Ammon's horn (tissue), 1 donor: Measurements from ENCODE around the gene PCLO.

Experiments
- DNase-seq: peaks from one replicate; pipeline ENCODE4 v3.0.0-alpha.2; 2016; ENCODE audit warnings: low spot score

Gene PCLO

GRCh38 chr7:83162402-83163256, at the start of gene PCLO:
TSS of gene PCLO (minus strand) at chr7:83162884. CDS start at chr7:83162592, 292 bp downstream.
- DNase-seq, result peak; percentile 81

GRCh38 chr7:83211685-83212084, 49.0 kb upstream of the PCLO start:
- no peak for DNase-seq

- no peak for DNase-seq
Measured at GRCh38 chr7:83210479-83210878, 47.8 kb upstream of the PCLO start.

GRCh38 chr7:83204715-83205114, 42.0 kb upstream of the PCLO start:
- DNase-seq, result no peak

GRCh38 chr7:83201355-83201754, 38.7 kb upstream of the PCLO start:
- DNase-seq, result no peak

GRCh38 chr7:83190659-83191389, 28.1 kb upstream of the PCLO start:
- DNase-seq, result no peak

GRCh38 chr7:83178796-83179195, 16.1 kb upstream of the PCLO start:
- no peak for DNase-seq

- no peak for DNase-seq
Measured at GRCh38 chr7:83178066-83178465, 15.4 kb upstream of the PCLO start.

- DNase-seq, result no peak
Measured at GRCh38 chr7:83173664-83174063, 11.0 kb upstream of the PCLO start.

GRCh38 chr7:83166781-83167180, 4.1 kb upstream of the PCLO start:
- no peak for DNase-seq

- no peak for DNase-seq
Measured at GRCh38 chr7:83161899-83162401, 734 bp downstream of the PCLO start.

GRCh38 chr7:83161186-83161585, 1.5 kb downstream of the PCLO start:
- no peak for DNase-seq

- DNase-seq, result no peak
Measured at GRCh38 chr7:83159731-83160130, 3.0 kb downstream of the PCLO start.

GRCh38 chr7:83156006-83156405, 6.7 kb downstream of the PCLO start:
- DNase-seq, result no peak

- DNase-seq, result no peak
Measured at GRCh38 chr7:83155407-83155806, 7.3 kb downstream of the PCLO start.

GRCh38 chr7:83153419-83153818, 9.3 kb downstream of the PCLO start:
- no peak for DNase-seq

- DNase-seq, result no peak
Measured at GRCh38 chr7:83150310-83150709, 12.4 kb downstream of the PCLO start.

- no peak for DNase-seq
Measured at GRCh38 chr7:83149466-83149865, 13.2 kb downstream of the PCLO start.

- DNase-seq, result no peak
Measured at GRCh38 chr7:83148776-83149175, 13.9 kb downstream of the PCLO start.

- DNase-seq, result no peak
Measured at GRCh38 chr7:83143107-83143506, 19.6 kb downstream of the PCLO start.

GRCh38 chr7:83142365-83142764, 20.3 kb downstream of the PCLO start:
- no peak for DNase-seq

GRCh38 chr7:83141927-83142326, 20.8 kb downstream of the PCLO start:
- DNase-seq, result no peak
